Cardiac muscle cell (in vitro differentiated cells and primary cell): ENCODE measurements around the gene SMIM12. TPM values are rescaled to one million over a fixed set of nuclear protein-coding genes. Genes with fewer than 3 reads are reported as not detected.

Experiments
- DNase-seq, 2 donors: peaks; one replicate each; pipeline versions ENCODE4 v3.0.0 to v3.0.0-alpha.2; 2010 to 2017; ENCODE audit warnings: low read depth in 1 of 2, low spot score in 1 of 2
- H3K27ac ChIP-seq: fragments of 200-600 bp; sonication (generic); 2 replicates; pipeline ENCODE4 v1.5.1; 2016
- H3K27me3 ChIP-seq: fragments of 200-600 bp; sonication (generic); 2 replicates; pipeline ENCODE4 v1.6.0; 2016; ENCODE audit warnings: control low read depth
- H3K36me3 ChIP-seq: fragments of 200-600 bp; sonication (generic); 2 replicates; pipeline ENCODE4 v1.5.1; 2016; ENCODE audit warnings: control low read depth
- H3K4me1 ChIP-seq: fragments of 200-600 bp; sonication (generic); 2 replicates; pipeline ENCODE4 v1.8.1; 2017; ENCODE audit warnings: low read depth, mild to moderate bottlenecking, mixed run types
- H3K4me3 ChIP-seq: fragments of 200-600 bp; sonication (generic); 2 replicates; pipeline ENCODE4 v1.5.1; 2016; ENCODE audit warnings: mild to moderate bottlenecking
- H3K9me3 ChIP-seq: fragments of 200-600 bp; sonication (generic); 2 replicates; pipeline ENCODE4 v1.5.1; 2017; ENCODE audit warnings: low read depth, mild to moderate bottlenecking, control low read depth
- CTCF ChIP-seq: IDR thresholded peaks from 2 replicates; pipeline ENCODE4 v1.5.1; 2012; ENCODE audit warnings: low read depth, mild to moderate bottlenecking, low read length
- polyA plus RNA-seq: library from polyadenylated mRNA; unstranded; fragments of >200 nt; fragmentation: Nextera tagmentation; extraction: Ambion mirVana; gene quantifications from 2 replicates; pipeline ENCODE4 v1.2.1, GENCODE V29; 2016
- total RNA-seq: library from RNA; depleted of rRNA; stranded (reverse); fragments of >200 nt; gene quantifications from 2 replicates; pipeline ENCODE4 v1.2.3, GENCODE V29; 2016

The SMIM12 gene
- total and polyA plus RNA-seq, 2 experiments from 2014 or later = 15.4 to 61.2 TPM

- H3K4me3 ChIP-seq = no peak overlapping the region
- no peaks in the 10 kb centered on the region for H3K9me3 ChIP-seq
- H3K4me1 ChIP-seq = no peaks in the 10 kb centered on the region
- H3K27me3 ChIP-seq = peaks cover 49% of the 10 kb centered on the region
- H3K36me3 ChIP-seq = no peaks in the 10 kb centered on the region
- TF ChIP-seq CTCF = no peak
- no peak overlapping the region for H3K27ac ChIP-seq
- no peak for DNase-seq
Observed at GRCh38 chr1:34864759-34865158, 5.2 kb upstream of the SMIM12 start.

GRCh38 chr1:34863501-34863900 lies 4.0 kb upstream of the SMIM12 start:
- peaks cover 3% of the 10 kb centered on the region for H3K4me1 ChIP-seq
- H3K4me3 ChIP-seq = no peak overlapping the region
- H3K9me3 ChIP-seq = no peaks in the 10 kb centered on the region
- no peak for TF ChIP-seq CTCF
- H3K27ac ChIP-seq = no peak overlapping the region
- no peaks in the 10 kb centered on the region for H3K36me3 ChIP-seq
- DNase-seq = no peak
- peaks cover 49% of the 10 kb centered on the region for H3K27me3 ChIP-seq

GRCh38 chr1:34858901-34859445 lies 576 bp downstream of the SMIM12 start:
- peak overlapping the region; percentile 62 for H3K4me3 ChIP-seq
- no peaks in the 10 kb centered on the region for H3K9me3 ChIP-seq
- peak overlapping the region; percentile 41 for H3K27ac ChIP-seq
- TF ChIP-seq CTCF = no peak
- peaks cover 6% of the 10 kb centered on the region for H3K36me3 ChIP-seq
- peak; percentile 16 to 56 for DNase-seq
- peaks cover 6% of the 10 kb centered on the region for H3K4me1 ChIP-seq
- peaks cover 27% of the 10 kb centered on the region for H3K27me3 ChIP-seq

- peaks cover 4% of the 10 kb centered on the region for H3K27me3 ChIP-seq
- no peak overlapping the region for H3K4me3 ChIP-seq
- H3K36me3 ChIP-seq = peaks cover 6% of the 10 kb centered on the region
- TF ChIP-seq CTCF = no peak
- DNase-seq = no peak
- H3K27ac ChIP-seq = no peak overlapping the region
- H3K9me3 ChIP-seq = no peaks in the 10 kb centered on the region
- peaks cover 6% of the 10 kb centered on the region for H3K4me1 ChIP-seq
Observed at GRCh38 chr1:34856697-34857096, 2.9 kb downstream of the SMIM12 start.

- Histone ChIP-seq H3K4me3 (no peak overlapping the region), H3K27me3 (no peaks in the 10 kb centered on the region), H3K4me1 (no peaks in the 10 kb centered on the region), H3K36me3 (peaks cover 6% of the 10 kb centered on the region), H3K27ac (peak overlapping the region; percentile 91), H3K9me3 (no peaks in the 10 kb centered on the region)
- DNase-seq = peak; percentile 94 to 96
- TF ChIP-seq CTCF = peak; percentile 99
Observed at GRCh38 chr1:34852677-34853217, 6.8 kb downstream of the SMIM12 start.
